ENCODE results near the gene COL5A1.

The COL5A1 gene

GRCh38 chr9:134726026-134726721, 84.6 kb downstream of the COL5A1 start:
- in situ Hi-C loops (cut with HindIII; ENCODE audit: low pct_unique_long_range_greater_than_20kb, low sequenced_read_pairs): no loop called here
- no peak for DNase-seq (ENCODE audit: low read depth in 1 of 2, low spot score in 1 of 2)

GRCh38 chr9:134726722-134727034, 85.1 kb downstream of the COL5A1 start:
- no peak for TF ChIP-seq JUND (IDR thresholded peaks at IDR 0.05; ENCODE audit: low read depth)
- in situ Hi-C loops (cut with HindIII; ENCODE audit: low pct_unique_long_range_greater_than_20kb, low sequenced_read_pairs): no loop called here
- no peak for DNase-seq (ENCODE audit: low read depth in 1 of 2, low spot score in 1 of 2)

More at GRCh38 chr9:134726026-134726721, 84.6 kb downstream of the COL5A1 start:
- no peak for TF ChIP-seq JUND (IDR thresholded peaks at IDR 0.05; ENCODE audit: low read depth)

GRCh38 chr9:134728021-134728795, 86.6 kb downstream of the COL5A1 start:
- DNase-seq (ENCODE audit: low read depth in 1 of 2, low spot score in 1 of 2): no peak
- TF ChIP-seq JUND (IDR thresholded peaks at IDR 0.05; ENCODE audit: low read depth): no peak
- in situ Hi-C loops (cut with HindIII; ENCODE audit: low pct_unique_long_range_greater_than_20kb, low sequenced_read_pairs): no loop called here

GRCh38 chr9:134728801-134729495, 87.3 kb downstream of the COL5A1 start:
- in situ Hi-C loops (cut with HindIII; ENCODE audit: low pct_unique_long_range_greater_than_20kb, low sequenced_read_pairs): no loop called here
- no peak for DNase-seq (ENCODE audit: low read depth in 1 of 2, low spot score in 1 of 2)
- TF ChIP-seq JUND (IDR thresholded peaks at IDR 0.05; ENCODE audit: low read depth): no peak

- in situ Hi-C loops (cut with HindIII; ENCODE audit: low pct_unique_long_range_greater_than_20kb, low sequenced_read_pairs): no loop called here
- no peak for DNase-seq (ENCODE audit: low read depth in 1 of 2, low spot score in 1 of 2)
- no peak for TF ChIP-seq JUND (IDR thresholded peaks at IDR 0.05; ENCODE audit: low read depth)
Measured at GRCh38 chr9:134730011-134730760, 88.6 kb downstream of the COL5A1 start.

- no peak for TF ChIP-seq JUND (IDR thresholded peaks at IDR 0.05; ENCODE audit: low read depth)
- DNase-seq (ENCODE audit: low read depth in 1 of 2, low spot score in 1 of 2): no peak
- in situ Hi-C loops (cut with HindIII; ENCODE audit: low pct_unique_long_range_greater_than_20kb, low sequenced_read_pairs): no loop called here
Measured at GRCh38 chr9:134730761-134731496, 89.3 kb downstream of the COL5A1 start.

GRCh38 chr9:134731497-134732391, 90.1 kb downstream of the COL5A1 start:
- TF ChIP-seq JUND (IDR thresholded peaks at IDR 0.05; ENCODE audit: low read depth): no peak
- no peak for DNase-seq (ENCODE audit: low read depth in 1 of 2, low spot score in 1 of 2)
- in situ Hi-C loops (cut with HindIII; ENCODE audit: low pct_unique_long_range_greater_than_20kb, low sequenced_read_pairs): no loop called here

- in situ Hi-C loops (cut with HindIII; ENCODE audit: low pct_unique_long_range_greater_than_20kb, low sequenced_read_pairs): no loop called here
- TF ChIP-seq JUND (IDR thresholded peaks at IDR 0.05; ENCODE audit: low read depth): no peak
- no peak for DNase-seq (ENCODE audit: low read depth in 1 of 2, low spot score in 1 of 2)
Measured at GRCh38 chr9:134732392-134733110, 90.9 kb downstream of the COL5A1 start.

GRCh38 chr9:134733480-134734232, 92.1 kb downstream of the COL5A1 start:
- in situ Hi-C loops (cut with HindIII; ENCODE audit: low pct_unique_long_range_greater_than_20kb, low sequenced_read_pairs): no loop called here
- no peak for TF ChIP-seq JUND (IDR thresholded peaks at IDR 0.05; ENCODE audit: low read depth)
- no peak for DNase-seq (ENCODE audit: low read depth in 1 of 2, low spot score in 1 of 2)

GRCh38 chr9:134734270-134734669, 92.7 kb downstream of the COL5A1 start:
- peak in 1 of 2 experiments; percentile 51 for DNase-seq (ENCODE audit: low read depth in 1 of 2, low spot score in 1 of 2)
- in situ Hi-C loops (cut with HindIII; ENCODE audit: low pct_unique_long_range_greater_than_20kb, low sequenced_read_pairs): no loop called here
- TF ChIP-seq JUND (IDR thresholded peaks at IDR 0.05; ENCODE audit: low read depth): no peak

Measured in T47D (cell line).